Tibial nerve (tissue), 4 donors: ENCODE data around the gene LAMC2. TPM values are rescaled to one million over a fixed set of nuclear protein-coding genes. Genes with fewer than 3 reads are reported as not detected.

Experiments used
- DNase-seq, 2 donors: peaks; one replicate each; pipeline ENCODE4 v3.0.0-alpha.2; 2019; ENCODE audit warnings: low spot score in 2 of 2
- H3K27ac ChIP-seq, 4 donors: fragments of 200-600 bp; sonication (generic) in 3 of 4; one replicate each; pipeline ENCODE4 v1.5.1; 2017 to 2019; ENCODE audit warnings: mild to moderate bottlenecking in 1 of 4
- H3K27me3 ChIP-seq, 2 donors: fragments of 200-600 bp; sonication (generic) in 1 of 2; one replicate each; pipeline versions ENCODE4 v1.5.1 to v1.6.0; 2017 to 2019
- H3K36me3 ChIP-seq, 3 donors: fragments of 200-600 bp; sonication (generic); one replicate each; pipeline ENCODE4 v1.5.1; 2018 to 2019
- H3K4me1 ChIP-seq, 4 donors: fragments of 200-600 bp; sonication (generic) in 3 of 4; one replicate each; pipeline ENCODE4 v1.5.1; 2017 to 2019
- H3K4me3 ChIP-seq, 4 donors: fragments of 200-600 bp; sonication (generic) in 3 of 4; one replicate each; pipeline ENCODE4 v1.5.1; 2017 to 2019; ENCODE audit warnings: mild to moderate bottlenecking in 1 of 4, moderate library complexity in 1 of 4
- H3K9me3 ChIP-seq, 4 donors: fragments of 200-600 bp; sonication (generic) in 3 of 4; one replicate each; pipeline ENCODE4 v1.5.1; 2017 to 2019
- EP300 ChIP-seq, 2 donors: sonication (generic); formaldehyde crosslinking; IDR thresholded peaks; one replicate each; pipeline ENCODE4 v1.6.1; 2017; ENCODE audit warnings: antibody characterized with exemption in 2 of 2, mild to moderate bottlenecking in 1 of 2
- POLR2A ChIP-seq, 2 donors: fragments of 450-650 bp; IDR thresholded peaks; one replicate each; pipeline ENCODE4 v1.6.1; 2017; ENCODE audit warnings: antibody characterized with exemption in 2 of 2, mild to moderate bottlenecking in 2 of 2, moderate library complexity in 2 of 2
- WGBS, 2 donors: methylation state at CpG; one replicate each; pipeline ENCODE4 v1.1.5; 2018; 5-methylcytosine and 5-hydroxymethylcytosine counted together
- total RNA-seq, 4 donors: library from RNA; depleted of rRNA; stranded (reverse); fragments of >200 nt; gene quantifications; one replicate each; pipeline ENCODE4 v1.1.0, GENCODE V29; 2016
- TF ChIP-seq, protein P1 (sequence below), 5 experiments: fragments of 200-600 bp in 3 of 5; fragments of 450-650 bp in 2 of 5; sonication (generic) in 3 of 5; IDR thresholded peaks; one replicate each; pipeline ENCODE4 v1.5.1; 2016 to 2019; ENCODE audit warnings: antibody characterized with exemption in 5 of 5, mild to moderate bottlenecking in 3 of 5, moderate library complexity in 2 of 5

The LAMC2 gene
- total RNA-seq, 4 donors from 2014 or later = 4.5 to 11.9 (median 8.1) TPM

DNA sequence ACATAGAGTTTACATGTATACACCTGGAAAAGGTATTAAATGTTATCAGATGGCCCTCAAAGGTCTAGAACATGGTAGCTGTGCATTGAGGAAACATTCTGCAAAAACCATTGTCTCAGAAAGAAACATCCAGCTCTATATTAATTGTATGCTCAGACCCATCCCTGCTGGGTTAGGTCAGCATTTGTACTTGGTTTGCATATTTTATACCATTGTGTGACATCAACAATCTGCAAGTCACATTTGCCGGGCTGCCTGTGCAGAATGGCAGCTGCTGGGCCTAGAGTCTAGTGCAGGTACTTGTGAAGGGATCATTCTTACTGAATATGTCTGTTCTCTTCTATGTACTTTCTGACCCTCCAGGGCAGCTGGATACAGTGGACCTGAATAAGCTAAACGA, 43.9 kb upstream of the LAMC2 start:
- Histone ChIP-seq H3K36me3 (peaks cover 0 to 58% (median 0%) of the 10 kb centered on the region in 3 donors), H3K27ac (peak overlapping the region in 2 of 4 donors; percentile 1 to 83), H3K4me1 (peaks cover 0 to 51% (median 5%) of the 10 kb centered on the region in 4 donors), H3K27me3 (no peaks in the 10 kb centered on the region), H3K9me3 (no peaks in the 10 kb centered on the region), H3K4me3 (no peak overlapping the region)
- WGBS, 2 donors = 56 to 68% methylated on average over 2 of the region's 2 CpGs
- no peak for DNase-seq
- TF ChIP-seq POLR2A (IDR thresholded peaks at IDR 0.05) (no peak), EP300 (IDR thresholded peaks at IDR 0.05) (no peak)
- TF ChIP-seq, protein P1, sequence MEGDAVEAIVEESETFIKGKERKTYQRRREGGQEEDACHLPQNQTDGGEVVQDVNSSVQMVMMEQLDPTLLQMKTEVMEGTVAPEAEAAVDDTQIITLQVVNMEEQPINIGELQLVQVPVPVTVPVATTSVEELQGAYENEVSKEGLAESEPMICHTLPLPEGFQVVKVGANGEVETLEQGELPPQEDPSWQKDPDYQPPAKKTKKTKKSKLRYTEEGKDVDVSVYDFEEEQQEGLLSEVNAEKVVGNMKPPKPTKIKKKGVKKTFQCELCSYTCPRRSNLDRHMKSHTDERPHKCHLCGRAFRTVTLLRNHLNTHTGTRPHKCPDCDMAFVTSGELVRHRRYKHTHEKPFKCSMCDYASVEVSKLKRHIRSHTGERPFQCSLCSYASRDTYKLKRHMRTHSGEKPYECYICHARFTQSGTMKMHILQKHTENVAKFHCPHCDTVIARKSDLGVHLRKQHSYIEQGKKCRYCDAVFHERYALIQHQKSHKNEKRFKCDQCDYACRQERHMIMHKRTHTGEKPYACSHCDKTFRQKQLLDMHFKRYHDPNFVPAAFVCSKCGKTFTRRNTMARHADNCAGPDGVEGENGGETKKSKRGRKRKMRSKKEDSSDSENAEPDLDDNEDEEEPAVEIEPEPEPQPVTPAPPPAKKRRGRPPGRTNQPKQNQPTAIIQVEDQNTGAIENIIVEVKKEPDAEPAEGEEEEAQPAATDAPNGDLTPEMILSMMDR (IDR thresholded peaks at IDR 0.05) = no peak

DNA sequence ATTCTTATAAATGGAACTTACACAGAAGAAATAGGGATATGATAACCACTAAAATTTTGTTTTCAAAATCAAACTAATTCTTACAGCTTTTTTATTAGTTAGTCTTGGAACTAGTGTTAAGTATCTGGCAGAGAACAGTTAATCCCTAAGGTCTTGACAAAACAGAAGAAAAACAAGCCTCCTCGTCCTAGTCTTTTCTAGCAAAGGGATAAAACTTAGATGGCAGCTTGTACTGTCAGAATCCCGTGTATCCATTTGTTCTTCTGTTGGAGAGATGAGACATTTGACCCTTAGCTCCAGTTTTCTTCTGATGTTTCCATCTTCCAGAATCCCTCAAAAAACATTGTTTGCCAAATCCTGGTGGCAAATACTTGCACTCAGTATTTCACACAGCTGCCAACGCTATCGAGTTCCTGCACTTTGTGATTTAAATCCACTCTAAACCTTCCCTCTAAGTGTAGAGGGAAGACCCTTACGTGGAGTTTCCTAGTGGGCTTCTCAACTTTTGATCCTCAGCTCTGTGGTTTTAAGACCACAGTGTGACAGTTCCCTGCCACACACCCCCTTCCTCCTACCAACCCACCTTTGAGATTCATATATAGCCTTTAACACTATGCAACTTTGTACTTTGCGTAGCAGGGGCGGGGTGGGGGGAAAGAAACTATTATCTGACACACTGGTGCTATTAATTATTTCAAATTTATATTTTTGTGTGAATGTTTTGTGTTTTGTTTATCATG, 42.3 kb upstream of the LAMC2 start:
- Histone ChIP-seq H3K4me3 (no peak overlapping the region), H3K27ac (peak overlapping the region in 2 of 4 donors; percentile 67 to 83), H3K27me3 (no peaks in the 10 kb centered on the region), H3K9me3 (no peaks in the 10 kb centered on the region), H3K4me1 (peaks cover 0 to 49% (median 8%) of the 10 kb centered on the region in 4 donors), H3K36me3 (peaks cover 0 to 50% (median 0%) of the 10 kb centered on the region in 3 donors)
- WGBS, 2 donors = 67 to 69% methylated on average over 7 of the region's 7 CpGs
- TF ChIP-seq, protein P1 (IDR thresholded peaks at IDR 0.05) = no peak
- peak in 1 of 2 donors; percentile 43 for TF ChIP-seq EP300 (IDR thresholded peaks at IDR 0.05)
- no peak for DNase-seq

DNA sequence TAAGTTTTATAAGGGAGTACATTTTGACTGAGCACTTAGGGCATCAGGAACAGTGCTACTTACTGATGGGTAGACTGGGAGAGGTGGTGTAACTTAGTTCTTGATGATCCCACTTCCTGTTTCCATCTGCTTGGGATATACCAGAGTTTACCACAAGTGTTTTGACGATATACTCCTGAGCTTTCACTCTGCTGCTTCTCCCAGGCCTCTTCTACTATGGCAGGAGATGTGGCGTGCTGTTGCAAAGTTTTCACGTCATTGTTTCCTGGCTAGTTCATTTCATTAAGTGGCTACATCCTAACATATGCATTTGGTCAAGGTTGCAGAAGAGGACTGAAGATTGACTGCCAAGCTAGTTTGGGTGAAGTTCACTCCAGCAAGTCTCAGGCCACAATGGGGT, 41.3 kb upstream of the LAMC2 start:
- no peaks in the 10 kb centered on the region for H3K27me3 ChIP-seq
- H3K36me3 ChIP-seq = peaks cover 0 to 49% (median 0%) of the 10 kb centered on the region in 3 donors
- WGBS, 2 donors = 60 to 75% methylated on average over 3 of the region's 3 CpGs
- DNase-seq = no peak
- TF ChIP-seq, protein P1 (IDR thresholded peaks at IDR 0.05) = no peak
- peak in 1 of 2 donors; percentile 30 for TF ChIP-seq EP300 (IDR thresholded peaks at IDR 0.05)
- no peak for TF ChIP-seq POLR2A (IDR thresholded peaks at IDR 0.05)
- H3K9me3 ChIP-seq = no peaks in the 10 kb centered on the region
- H3K4me1 ChIP-seq = peaks cover 0 to 44% (median 7%) of the 10 kb centered on the region in 4 donors
- H3K4me3 ChIP-seq = no peak overlapping the region
- H3K27ac ChIP-seq = peak overlapping the region in 1 of 4 donors; percentile 22

DNA sequence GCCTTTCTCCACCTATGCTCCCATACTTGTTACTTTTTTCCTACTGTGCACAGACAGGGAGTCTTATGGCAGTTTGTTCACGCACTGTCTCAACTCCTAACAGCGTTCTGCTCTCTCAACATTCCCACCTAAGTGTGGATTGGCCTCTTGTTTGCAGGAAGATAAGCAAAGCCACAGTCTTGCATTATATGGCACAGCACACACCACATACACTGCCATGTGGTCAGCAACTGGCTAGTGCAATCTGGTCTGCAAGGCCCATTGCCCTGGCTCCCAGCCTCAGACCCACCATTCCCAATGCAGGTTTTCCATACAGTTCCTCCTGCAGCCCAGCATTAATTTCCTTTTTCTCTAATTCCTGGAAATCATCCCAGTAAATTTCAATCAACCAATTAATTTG, 38.3 kb upstream of the LAMC2 start:
- peak overlapping the region in 2 of 4 donors; percentile 52 to 67 for H3K27ac ChIP-seq
- no peaks in the 10 kb centered on the region for H3K27me3 ChIP-seq
- WGBS, 2 donors = 92 to 95% methylated on average over 2 of the region's 2 CpGs
- TF ChIP-seq, protein P1 (IDR thresholded peaks at IDR 0.05) = no peak
- TF ChIP-seq EP300 (IDR thresholded peaks at IDR 0.05) (no peak), POLR2A (IDR thresholded peaks at IDR 0.05) (no peak)
- no peak overlapping the region for H3K4me3 ChIP-seq
- no peak for DNase-seq
- peaks cover 0 to 28% (median 7%) of the 10 kb centered on the region in 4 donors for H3K4me1 ChIP-seq
- H3K36me3 ChIP-seq = peaks cover 0 to 25% (median 0%) of the 10 kb centered on the region in 3 donors
- H3K9me3 ChIP-seq = no peaks in the 10 kb centered on the region

DNA sequence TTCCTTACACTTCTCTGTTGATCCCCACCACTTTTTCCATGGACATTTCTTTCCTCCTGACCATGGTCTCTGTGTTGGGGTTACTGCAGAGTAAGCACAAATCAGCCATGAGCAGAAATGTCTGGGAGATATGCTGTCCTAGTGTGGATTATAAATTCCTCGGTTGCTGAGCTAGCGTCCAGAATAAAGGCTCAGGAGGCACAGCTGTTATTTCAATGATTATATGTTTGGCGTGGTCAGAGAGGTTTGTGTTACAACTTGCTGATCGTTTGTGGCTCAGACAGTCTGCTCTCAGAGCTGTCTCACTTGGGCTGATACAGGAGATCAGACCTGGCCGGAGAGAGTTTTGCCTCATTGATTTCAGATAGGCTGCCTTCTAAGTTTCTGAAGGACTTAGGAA, 37.5 kb upstream of the LAMC2 start:
- TF ChIP-seq POLR2A (IDR thresholded peaks at IDR 0.05) (no peak), EP300 (IDR thresholded peaks at IDR 0.05) (peak in 1 of 2 donors; percentile 44)
- TF ChIP-seq, protein P1 (IDR thresholded peaks at IDR 0.05) = no peak
- Histone ChIP-seq H3K9me3 (no peaks in the 10 kb centered on the region), H3K27me3 (no peaks in the 10 kb centered on the region), H3K27ac (peak overlapping the region in 3 of 4 donors; percentile 2 to 67 (median 52)), H3K36me3 (peaks cover 0 to 17% (median 0%) of the 10 kb centered on the region in 3 donors), H3K4me3 (no peak overlapping the region), H3K4me1 (peaks cover 0 to 21% (median 7%) of the 10 kb centered on the region in 4 donors)
- DNase-seq = no peak
- WGBS, 2 donors = 21 to 30% methylated on average over 5 of the region's 5 CpGs
